Gastroesophageal sphincter (tissue), 4 donors: Measurements from ENCODE around the gene DSE. TPM values are rescaled to one million over a fixed set of nuclear protein-coding genes. Genes with fewer than 3 reads are reported as not detected.

Experiments used
- ATAC-seq: fragments of 150-250 bp; one replicate; pipeline ENCODE4 v1.9.1; 2016; ENCODE audit warnings: mild to moderate bottlenecking, moderate library complexity
- H3K27ac ChIP-seq, 4 donors: fragments of 200-600 bp; sonication (generic) in 3 of 4; 1 replicate in 3 of 4; 2 replicates in 1 of 4; pipeline ENCODE4 v1.5.1; 2016 to 2019
- H3K27me3 ChIP-seq: fragments of 200-600 bp; sonication (generic); one replicate; pipeline ENCODE4 v1.5.1; 2019
- H3K36me3 ChIP-seq, 2 donors: fragments of 200-600 bp; sonication (generic); one replicate each; pipeline ENCODE4 v1.5.1; 2019; ENCODE audit warnings: control low read depth in 1 of 2
- H3K4me1 ChIP-seq, 3 donors: fragments of 200-600 bp; sonication (generic); 1 replicate in 2 of 3; 2 replicates in 1 of 3; pipeline ENCODE4 v1.5.1; 2016 to 2019; ENCODE audit warnings: control low read depth in 2 of 3
- H3K4me3 ChIP-seq, 2 donors: fragments of 200-600 bp; sonication (generic); one replicate each; pipeline ENCODE4 v1.5.1; 2019; ENCODE audit warnings: mild to moderate bottlenecking in 1 of 2, moderate library complexity in 1 of 2
- H3K9me3 ChIP-seq, 3 donors: fragments of 200-600 bp; sonication (generic); one replicate each; pipeline ENCODE4 v1.5.1; 2017 to 2019; ENCODE audit warnings: control low read depth in 2 of 3
- CTCF ChIP-seq, 4 experiments: fragments of 200-600 bp in 2 of 4; fragments of 450-650 bp in 2 of 4; sonication (generic) in 1 of 4; IDR thresholded peaks; one replicate each; pipeline ENCODE4 v1.5.1; 2017 to 2019; ENCODE audit warnings: antibody characterized with exemption in 4 of 4, mild to moderate bottlenecking in 2 of 4, moderate library complexity in 2 of 4
- EP300 ChIP-seq: sonication (generic); formaldehyde crosslinking; IDR thresholded peaks from one replicate; pipeline ENCODE4 v1.6.1; 2017; ENCODE audit warnings: antibody characterized with exemption, mild to moderate bottlenecking
- POLR2A ChIP-seq, 2 donors: fragments of 450-650 bp; IDR thresholded peaks; one replicate each; pipeline ENCODE4 v1.6.1; 2017; ENCODE audit warnings: antibody characterized with exemption in 2 of 2, mild to moderate bottlenecking in 2 of 2, moderate library complexity in 1 of 2
- POLR2AphosphoS5 ChIP-seq: sonication (generic); formaldehyde crosslinking; IDR thresholded peaks from one replicate; pipeline ENCODE4 v1.6.1; 2017; ENCODE audit warnings: antibody characterized with exemption
- WGBS, 2 donors: methylation state at CpG; one replicate each; pipeline ENCODE4 v1.1.5; 2018; ENCODE audit warnings: low coverage in 1 of 2; 5-methylcytosine and 5-hydroxymethylcytosine counted together
- total RNA-seq, 4 donors: library from RNA; depleted of rRNA; stranded (reverse); fragments of >200 nt; gene quantifications; one replicate each; pipeline ENCODE4 v1.1.0, GENCODE V29; 2016

DSE gene
- total RNA-seq, 4 donors from 2014 or later, result 26.3 to 45.4 (median 36.3) TPM

GRCh38 chr6:116444575-116444974 lies 73.8 kb downstream of the DSE start:
- 100% methylated on average over 1 of the region's 1 CpG for WGBS, 2 donors
- Histone ChIP-seq H3K27ac (no peak overlapping the region), H3K4me3 (no peak overlapping the region), H3K36me3 (no peaks in the 10 kb centered on the region), H3K4me1 (no peaks in the 10 kb centered on the region), H3K9me3 (no peaks in the 10 kb centered on the region), H3K27me3 (no peaks in the 10 kb centered on the region)
- TF ChIP-seq POLR2A (IDR thresholded peaks at IDR 0.05) (no peak), CTCF (IDR thresholded peaks at IDR 0.05) (no peak), EP300 (no peak), POLR2AphosphoS5 (no peak)
- no peak for ATAC-seq

GRCh38 chr6:116445102-116445501 lies 74.4 kb downstream of the DSE start:
- Histone ChIP-seq H3K27ac (no peak overlapping the region), H3K27me3 (no peaks in the 10 kb centered on the region), H3K36me3 (no peaks in the 10 kb centered on the region), H3K4me3 (no peak overlapping the region), H3K4me1 (no peaks in the 10 kb centered on the region), H3K9me3 (no peaks in the 10 kb centered on the region)
- no peak for ATAC-seq
- TF ChIP-seq POLR2A (IDR thresholded peaks at IDR 0.05) (no peak), POLR2AphosphoS5 (no peak), EP300 (no peak), CTCF (IDR thresholded peaks at IDR 0.05) (no peak)
- 58 to 61% methylated on average over 4 to 5 of the region's 5 CpGs for WGBS, 2 donors

- Histone ChIP-seq H3K4me3 (no peak overlapping the region), H3K4me1 (no peaks in the 10 kb centered on the region), H3K36me3 (no peaks in the 10 kb centered on the region), H3K27ac (no peak overlapping the region), H3K27me3 (no peaks in the 10 kb centered on the region), H3K9me3 (no peaks in the 10 kb centered on the region)
- 90 to 100% methylated on average over 1 of the region's 1 CpG for WGBS, 2 donors
- ATAC-seq, result no peak
- TF ChIP-seq EP300, result no peak
- TF ChIP-seq POLR2AphosphoS5, result no peak
These were observed 75.7 kb downstream of the DSE start for GRCh38 chr6:116446399-116446798.

GRCh38 chr6:116447052-116447451 lies 76.3 kb downstream of the DSE start:
- TF ChIP-seq POLR2AphosphoS5 (no peak), CTCF (IDR thresholded peaks at IDR 0.05) (no peak), POLR2A (IDR thresholded peaks at IDR 0.05) (no peak), EP300 (no peak)
- no peak for ATAC-seq
- no peak overlapping the region for H3K27ac ChIP-seq
- H3K4me3 ChIP-seq, result no peak overlapping the region
- H3K9me3 ChIP-seq, result no peaks in the 10 kb centered on the region
- H3K27me3 ChIP-seq, result no peaks in the 10 kb centered on the region
- WGBS, 2 donors, result 45 to 54% methylated on average over 3 of the region's 3 CpGs
- no peaks in the 10 kb centered on the region for H3K4me1 ChIP-seq
- no peaks in the 10 kb centered on the region for H3K36me3 ChIP-seq

GRCh38 chr6:116447496-116448011 lies 76.8 kb downstream of the DSE start:
- TF ChIP-seq POLR2A (IDR thresholded peaks at IDR 0.05) (no peak), CTCF (IDR thresholded peaks at IDR 0.05) (no peak), EP300 (no peak), POLR2AphosphoS5 (no peak)
- peak; percentile 73 for ATAC-seq
- H3K4me1 ChIP-seq, result no peaks in the 10 kb centered on the region
- H3K4me3 ChIP-seq, result no peak overlapping the region
- 4 to 6% methylated on average over 2 of the region's 2 CpGs for whole genome bisulfite sequencing, 2 donors
- no peaks in the 10 kb centered on the region for H3K36me3 ChIP-seq
- H3K27ac ChIP-seq, result peak overlapping the region in 1 of 4 donors; percentile 23
- no peaks in the 10 kb centered on the region for H3K9me3 ChIP-seq
- H3K27me3 ChIP-seq, result no peaks in the 10 kb centered on the region
